Measurements from ENCODE around the gene KCND3. TPM values are rescaled to one million over a fixed set of nuclear protein-coding genes. Genes with fewer than 3 reads are reported as not detected.

KCND3 gene
- polyA plus RNA-seq, 1 donor from 2014 or later = 7.8 TPM

DNA sequence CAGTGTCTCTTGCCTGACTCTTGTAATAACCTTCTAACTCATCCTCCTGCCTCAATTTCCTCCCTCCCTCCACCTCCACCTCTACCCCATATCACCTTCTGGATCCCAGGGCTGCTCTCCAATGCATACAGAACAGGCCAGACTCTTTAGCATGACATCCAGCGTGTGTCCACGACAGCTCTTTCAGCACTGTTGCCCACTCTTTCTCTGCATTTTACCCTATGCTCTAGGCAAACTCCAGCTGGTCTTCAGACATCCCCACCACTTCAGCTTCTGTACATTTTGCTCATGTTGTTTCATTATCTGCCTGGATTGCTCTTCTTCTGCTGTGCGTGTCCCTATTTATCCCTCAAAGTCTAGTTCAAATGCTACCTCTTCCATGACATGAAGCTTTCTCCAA lies 255.0 kb downstream of the KCND3 start:
- Histone ChIP-seq H3K9me3 (ENCODE audit: low read length) (no peaks in the 10 kb centered on the region), H3K4me3 (ENCODE audit: low read length) (no peak overlapping the region), H3K27ac (ENCODE audit: low read length) (no peak overlapping the region), H4K20me1 (ENCODE audit: insufficient read depth) (no peaks in the 10 kb centered on the region), H3K4me2 (ENCODE audit: low read length) (no peak overlapping the region), H3K79me2 (replicated peaks; ENCODE audit: insufficient read depth, low read length) (no peaks in the 10 kb centered on the region), H2AFZ (ENCODE audit: low read depth, low read length) (no peak overlapping the region), H3K9me2 (ENCODE audit: insufficient read depth, low read length) (no peaks in the 10 kb centered on the region), H3K27me3 (ENCODE audit: insufficient read depth, low read depth, low read length) (peaks cover 3% of the 10 kb centered on the region), H3F3A (ENCODE audit: insufficient read depth, low read length, poor library complexity, severe bottlenecking) (no peaks in the 10 kb centered on the region), H3K36me3 (ENCODE audit: insufficient read depth, low read length) (no peaks in the 10 kb centered on the region), H3K9ac (ENCODE audit: low read length) (no peak overlapping the region)
- TF ChIP-seq POLR2AphosphoS5 (IDR thresholded peaks at IDR 0.05) (no peak), SMC3 (conservative IDR thresholded peaks at IDR 0.05; ENCODE audit: poor library complexity) (no peak)

DNA sequence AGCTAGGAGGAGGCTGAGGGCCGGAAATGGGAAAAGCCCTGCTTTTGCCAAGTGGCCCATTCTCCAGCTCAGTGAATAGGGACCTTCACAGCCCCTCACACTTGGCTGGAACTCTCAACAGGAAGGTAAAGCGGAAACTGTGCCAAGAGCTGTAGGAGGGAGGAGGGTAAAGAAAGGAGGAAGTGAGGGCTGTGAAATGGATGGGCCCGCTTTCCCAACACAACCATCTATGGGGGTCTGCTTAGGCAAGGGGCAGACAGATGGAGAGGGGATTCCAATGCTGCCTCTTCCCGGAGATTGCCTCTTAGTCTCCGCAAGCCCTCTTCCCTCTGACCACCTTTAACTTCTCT lies 255.5 kb downstream of the KCND3 start:
- Histone ChIP-seq H3K9me3 (ENCODE audit: low read length) (no peaks in the 10 kb centered on the region), H3F3A (ENCODE audit: insufficient read depth, low read length, poor library complexity, severe bottlenecking) (no peaks in the 10 kb centered on the region), H3K79me2 (replicated peaks; ENCODE audit: insufficient read depth, low read length) (no peaks in the 10 kb centered on the region), H3K27ac (ENCODE audit: low read length) (no peak overlapping the region), H3K36me3 (ENCODE audit: insufficient read depth, low read length) (no peaks in the 10 kb centered on the region), H2AFZ (ENCODE audit: low read depth, low read length) (no peak overlapping the region), H3K9me2 (ENCODE audit: insufficient read depth, low read length) (no peaks in the 10 kb centered on the region), H3K9ac (ENCODE audit: low read length) (no peak overlapping the region), H3K4me3 (ENCODE audit: low read length) (no peak overlapping the region), H3K4me2 (ENCODE audit: low read length) (no peak overlapping the region), H4K20me1 (ENCODE audit: insufficient read depth) (no peaks in the 10 kb centered on the region), H3K27me3 (ENCODE audit: insufficient read depth, low read depth, low read length) (peaks cover 3% of the 10 kb centered on the region)
- TF ChIP-seq RAD21 (conservative IDR thresholded peaks at IDR 0.05) = no peak
- TF ChIP-seq MXI1 (conservative IDR thresholded peaks at IDR 0.05; ENCODE audit: poor library complexity, severe bottlenecking) = no peak
- no peak for TF ChIP-seq SMC3 (conservative IDR thresholded peaks at IDR 0.05; ENCODE audit: poor library complexity)
- TF ChIP-seq EP300 (conservative IDR thresholded peaks at IDR 0.05; ENCODE audit: poor library complexity, severe bottlenecking) = no peak
- TF ChIP-seq, protein P1, sequence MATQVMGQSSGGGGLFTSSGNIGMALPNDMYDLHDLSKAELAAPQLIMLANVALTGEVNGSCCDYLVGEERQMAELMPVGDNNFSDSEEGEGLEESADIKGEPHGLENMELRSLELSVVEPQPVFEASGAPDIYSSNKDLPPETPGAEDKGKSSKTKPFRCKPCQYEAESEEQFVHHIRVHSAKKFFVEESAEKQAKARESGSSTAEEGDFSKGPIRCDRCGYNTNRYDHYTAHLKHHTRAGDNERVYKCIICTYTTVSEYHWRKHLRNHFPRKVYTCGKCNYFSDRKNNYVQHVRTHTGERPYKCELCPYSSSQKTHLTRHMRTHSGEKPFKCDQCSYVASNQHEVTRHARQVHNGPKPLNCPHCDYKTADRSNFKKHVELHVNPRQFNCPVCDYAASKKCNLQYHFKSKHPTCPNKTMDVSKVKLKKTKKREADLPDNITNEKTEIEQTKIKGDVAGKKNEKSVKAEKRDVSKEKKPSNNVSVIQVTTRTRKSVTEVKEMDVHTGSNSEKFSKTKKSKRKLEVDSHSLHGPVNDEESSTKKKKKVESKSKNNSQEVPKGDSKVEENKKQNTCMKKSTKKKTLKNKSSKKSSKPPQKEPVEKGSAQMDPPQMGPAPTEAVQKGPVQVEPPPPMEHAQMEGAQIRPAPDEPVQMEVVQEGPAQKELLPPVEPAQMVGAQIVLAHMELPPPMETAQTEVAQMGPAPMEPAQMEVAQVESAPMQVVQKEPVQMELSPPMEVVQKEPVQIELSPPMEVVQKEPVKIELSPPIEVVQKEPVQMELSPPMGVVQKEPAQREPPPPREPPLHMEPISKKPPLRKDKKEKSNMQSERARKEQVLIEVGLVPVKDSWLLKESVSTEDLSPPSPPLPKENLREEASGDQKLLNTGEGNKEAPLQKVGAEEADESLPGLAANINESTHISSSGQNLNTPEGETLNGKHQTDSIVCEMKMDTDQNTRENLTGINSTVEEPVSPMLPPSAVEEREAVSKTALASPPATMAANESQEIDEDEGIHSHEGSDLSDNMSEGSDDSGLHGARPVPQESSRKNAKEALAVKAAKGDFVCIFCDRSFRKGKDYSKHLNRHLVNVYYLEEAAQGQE (IDR thresholded peaks at IDR 0.05; ENCODE audit: borderline replicate concordance) = no peak
- TF ChIP-seq POLR2AphosphoS5 (IDR thresholded peaks at IDR 0.05) = no peak
- TF ChIP-seq EZH2 (IDR thresholded peaks at IDR 0.05; ENCODE audit: borderline replicate concordance, insufficient read depth, low read length, poor library complexity, severe bottlenecking) = no peak
- TF ChIP-seq, protein P2, sequence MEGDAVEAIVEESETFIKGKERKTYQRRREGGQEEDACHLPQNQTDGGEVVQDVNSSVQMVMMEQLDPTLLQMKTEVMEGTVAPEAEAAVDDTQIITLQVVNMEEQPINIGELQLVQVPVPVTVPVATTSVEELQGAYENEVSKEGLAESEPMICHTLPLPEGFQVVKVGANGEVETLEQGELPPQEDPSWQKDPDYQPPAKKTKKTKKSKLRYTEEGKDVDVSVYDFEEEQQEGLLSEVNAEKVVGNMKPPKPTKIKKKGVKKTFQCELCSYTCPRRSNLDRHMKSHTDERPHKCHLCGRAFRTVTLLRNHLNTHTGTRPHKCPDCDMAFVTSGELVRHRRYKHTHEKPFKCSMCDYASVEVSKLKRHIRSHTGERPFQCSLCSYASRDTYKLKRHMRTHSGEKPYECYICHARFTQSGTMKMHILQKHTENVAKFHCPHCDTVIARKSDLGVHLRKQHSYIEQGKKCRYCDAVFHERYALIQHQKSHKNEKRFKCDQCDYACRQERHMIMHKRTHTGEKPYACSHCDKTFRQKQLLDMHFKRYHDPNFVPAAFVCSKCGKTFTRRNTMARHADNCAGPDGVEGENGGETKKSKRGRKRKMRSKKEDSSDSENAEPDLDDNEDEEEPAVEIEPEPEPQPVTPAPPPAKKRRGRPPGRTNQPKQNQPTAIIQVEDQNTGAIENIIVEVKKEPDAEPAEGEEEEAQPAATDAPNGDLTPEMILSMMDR (IDR thresholded peaks at IDR 0.05; ENCODE audit: poor library complexity, severe bottlenecking) = no peak
- TF ChIP-seq TAF1 (IDR thresholded peaks at IDR 0.05; ENCODE audit: low read depth) = no peak
